NCI-H748 (cell line): ENCODE results near the gene SLAMF7.

Experiments used
- DNase-seq: peaks from one replicate; lab custom pipeline; 2025; ENCODE audit not compliant: unreplicated experiment; lab: John Stamatoyannopoulos, UW

SLAMF7 gene

DNA sequence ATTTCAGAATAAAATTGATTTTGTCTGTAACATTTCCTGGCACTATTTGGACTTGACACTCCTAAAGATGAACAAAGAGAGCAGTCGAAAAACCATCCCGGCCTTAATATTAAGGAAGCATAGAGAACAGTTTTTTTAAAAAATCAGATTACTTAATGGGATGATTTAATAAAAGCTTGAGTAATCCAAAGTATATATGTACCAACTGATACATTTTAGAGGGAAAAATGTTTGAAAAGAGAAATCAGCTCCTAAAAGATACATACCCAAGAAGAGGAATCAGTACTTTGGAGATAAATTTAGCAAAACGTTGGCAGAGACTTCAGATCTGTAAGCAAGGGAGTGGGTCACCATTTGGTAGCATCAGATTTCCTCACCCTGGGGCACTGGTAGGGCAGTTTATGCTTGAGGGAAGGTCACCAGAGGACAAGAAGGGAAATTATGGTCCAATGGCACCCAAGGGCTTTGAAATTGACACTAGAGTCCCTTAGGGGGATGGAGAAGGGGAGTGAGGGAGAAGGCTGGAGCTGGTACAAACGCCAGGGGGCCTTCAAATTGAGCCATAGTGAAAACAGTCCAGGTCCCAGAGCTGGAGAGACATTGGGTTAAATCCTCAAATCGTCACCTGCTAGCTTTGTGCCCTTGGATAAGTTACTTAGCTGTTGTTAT, 5.9 kb downstream of the SLAMF7 start:
- DNase-seq = no peak

GRCh38 chr1:160745551-160745950, 6.5 kb downstream of the SLAMF7 start:
- no peak for DNase-seq

DNA sequence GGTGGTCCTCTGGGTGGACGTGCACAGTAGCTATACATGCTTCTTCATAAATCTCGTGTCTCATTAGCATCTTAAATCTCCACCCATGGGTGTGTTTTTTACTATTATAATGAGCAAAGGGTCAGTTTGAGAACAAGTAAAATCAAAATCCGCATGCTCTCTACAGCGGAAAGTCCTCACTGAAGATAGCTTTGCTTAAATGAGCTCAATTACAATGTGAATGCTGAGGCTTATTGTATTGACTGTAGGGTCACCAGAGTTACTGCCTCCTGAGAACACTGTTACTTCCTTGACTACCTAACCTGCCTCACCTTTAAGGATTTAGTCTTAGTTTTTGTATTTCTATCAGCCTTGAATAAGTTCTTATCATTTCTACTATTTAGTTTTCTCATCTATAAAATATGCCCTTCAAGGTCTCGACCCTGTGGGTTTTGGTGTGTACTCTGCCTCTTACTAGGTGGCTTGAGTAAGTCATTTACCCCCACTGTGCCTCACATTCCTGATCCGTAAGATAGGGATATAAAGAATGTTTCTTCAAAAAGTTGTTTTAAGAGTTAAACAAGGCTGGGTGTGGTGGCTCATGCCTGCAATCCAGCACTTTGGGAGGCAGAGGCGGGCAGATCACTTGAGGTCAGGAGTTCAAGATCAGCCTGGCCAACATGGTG, 7.9 kb downstream of the SLAMF7 start:
- no peak for DNase-seq

DNA sequence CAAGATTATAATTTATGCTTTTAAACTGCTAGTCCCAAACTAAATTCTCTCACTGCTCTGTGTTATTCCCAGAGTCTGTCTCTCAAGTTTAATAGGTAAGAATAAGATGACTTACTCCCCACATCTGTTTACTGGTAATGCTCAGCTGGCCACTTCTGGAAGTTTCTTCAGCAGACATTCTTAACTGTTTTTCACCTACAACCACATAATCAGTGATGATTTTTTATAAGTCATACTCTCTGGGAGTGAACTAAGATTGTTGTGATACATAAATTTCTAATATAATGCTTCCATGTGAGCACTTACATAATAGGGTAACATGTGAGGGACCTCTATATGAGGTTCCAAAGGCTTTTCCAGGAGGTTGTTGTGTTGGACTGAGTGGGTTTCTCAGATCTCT, 8.7 kb downstream of the SLAMF7 start:
- DNase-seq = no peak

- DNase-seq = no peak
Measured at GRCh38 chr1:160748181-160748877, 9.3 kb downstream of the SLAMF7 start.

GRCh38 chr1:160748878-160749269, 9.8 kb downstream of the SLAMF7 start:
- DNase-seq = no peak

DNA sequence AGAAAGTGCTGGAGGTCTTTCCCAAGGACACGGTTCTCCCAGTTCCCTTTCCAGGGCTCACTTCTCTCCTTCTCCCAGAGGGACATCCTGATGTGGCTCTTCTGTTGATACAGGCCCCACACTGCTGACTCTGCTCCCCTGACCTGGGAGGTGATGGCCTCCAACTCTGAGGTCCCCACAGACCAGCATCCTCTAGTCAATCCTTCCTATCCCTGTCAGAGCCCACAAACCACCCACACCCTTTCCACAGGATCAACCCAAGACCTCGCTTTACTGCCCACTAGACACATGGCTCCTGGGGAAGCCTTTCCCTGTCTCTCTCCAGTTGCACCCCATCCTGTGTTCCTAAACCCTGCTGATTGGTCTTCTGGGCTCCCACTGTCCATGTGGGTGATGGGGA, 11.6 kb downstream of the SLAMF7 start:
- DNase-seq = no peak

GRCh38 chr1:160752406-160752805, 13.4 kb downstream of the SLAMF7 start:
- DNase-seq = no peak

DNA sequence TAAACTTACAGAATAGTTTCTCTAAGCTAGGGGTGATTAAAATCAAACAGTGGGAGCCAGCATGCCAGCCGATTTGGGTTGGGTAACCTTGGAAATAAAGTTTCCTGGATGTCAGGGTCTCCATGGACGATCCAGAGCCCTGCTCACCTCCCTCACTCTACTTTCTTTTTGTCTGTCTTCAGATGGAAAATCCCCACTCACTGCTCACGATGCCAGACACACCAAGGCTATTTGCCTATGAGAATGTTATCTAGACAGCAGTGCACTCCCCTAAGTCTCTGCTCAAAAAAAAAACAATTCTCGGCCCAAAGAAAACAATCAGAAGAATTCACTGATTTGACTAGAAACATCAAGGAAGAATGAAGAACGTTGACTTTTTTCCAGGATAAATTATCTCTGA, 13.9 kb downstream of the SLAMF7 start:
- no peak for DNase-seq

- no peak for DNase-seq
Measured at GRCh38 chr1:160753594-160753993, 14.5 kb downstream of the SLAMF7 start.

GRCh38 chr1:160755461-160755860, 16.4 kb downstream of the SLAMF7 start:
- no peak for DNase-seq

DNA sequence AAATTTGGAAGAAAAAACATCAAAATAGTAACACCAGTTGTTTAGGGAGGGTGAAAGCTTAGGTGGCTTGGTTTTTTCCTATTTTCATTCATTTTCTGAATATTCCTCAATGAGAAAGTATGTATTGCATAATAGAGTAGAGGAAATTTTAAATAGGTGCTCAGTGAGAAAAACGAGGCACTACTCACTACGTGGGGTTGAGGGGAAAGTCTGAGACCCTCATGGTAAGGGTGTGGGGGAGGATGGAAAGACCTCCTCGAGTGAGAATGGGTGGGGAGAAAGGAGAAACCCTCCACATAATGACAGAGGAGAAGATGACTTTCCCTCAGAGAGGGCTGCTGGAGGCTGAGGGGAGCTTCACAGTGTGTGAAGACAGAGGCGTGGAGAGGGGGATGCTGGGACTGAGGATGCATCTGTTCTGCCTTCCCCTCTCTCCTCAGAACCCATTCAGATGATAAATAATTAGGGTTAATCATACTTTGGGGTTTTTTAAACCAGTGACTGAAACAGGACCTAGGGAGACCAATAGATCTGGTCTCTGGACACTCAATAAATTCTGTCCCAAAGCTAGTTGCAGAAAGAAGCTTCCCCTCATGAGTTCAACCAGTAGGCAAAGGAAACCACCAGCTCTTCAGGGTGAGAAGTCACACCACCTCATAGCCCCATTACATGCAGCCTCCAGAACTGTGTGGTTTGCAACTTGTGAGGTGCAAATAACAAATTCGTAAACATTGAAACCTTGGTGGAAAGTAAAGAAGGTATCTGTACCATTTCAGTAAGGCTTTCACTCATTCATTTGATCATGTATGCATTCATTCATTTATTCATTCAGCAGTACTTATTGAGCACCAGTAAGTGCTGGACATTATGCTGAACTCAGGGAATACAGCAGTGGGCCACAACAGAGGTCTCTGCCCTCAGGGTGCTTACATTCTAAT, 17.1 kb downstream of the SLAMF7 start:
- DNase-seq = no peak

DNA sequence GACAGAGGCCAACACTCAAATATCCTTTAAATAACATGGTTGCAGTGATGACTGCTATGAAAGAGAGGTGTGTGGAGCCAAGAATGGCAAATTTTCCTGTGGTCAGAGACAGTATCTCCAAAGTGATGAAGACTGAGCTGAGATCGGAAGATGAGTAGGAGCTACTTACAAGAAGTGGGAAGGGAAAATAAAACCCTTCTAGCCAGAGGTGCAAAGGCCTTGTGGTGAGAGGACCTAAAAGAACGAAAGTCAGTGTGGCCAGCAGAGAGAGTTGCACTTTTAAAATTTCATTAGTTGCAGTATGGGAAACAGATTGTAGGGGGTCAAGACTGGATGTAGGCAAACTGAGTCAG, 17.8 kb downstream of the SLAMF7 start:
- no peak for DNase-seq

GRCh38 chr1:160758521-160758920, 19.5 kb downstream of the SLAMF7 start:
- DNase-seq = no peak

GRCh38 chr1:160759740-160760139, 20.7 kb downstream of the SLAMF7 start:
- no peak for DNase-seq

GRCh38 chr1:160761046-160761445, 22.0 kb downstream of the SLAMF7 start:
- DNase-seq = no peak

GRCh38 chr1:160761886-160762285, 22.8 kb downstream of the SLAMF7 start:
- no peak for DNase-seq

GRCh38 chr1:160763993-160764392, 24.9 kb downstream of the SLAMF7 start:
- DNase-seq = no peak

GRCh38 chr1:160767395-160768294, 28.6 kb downstream of the SLAMF7 start:
- DNase-seq = no peak

DNA sequence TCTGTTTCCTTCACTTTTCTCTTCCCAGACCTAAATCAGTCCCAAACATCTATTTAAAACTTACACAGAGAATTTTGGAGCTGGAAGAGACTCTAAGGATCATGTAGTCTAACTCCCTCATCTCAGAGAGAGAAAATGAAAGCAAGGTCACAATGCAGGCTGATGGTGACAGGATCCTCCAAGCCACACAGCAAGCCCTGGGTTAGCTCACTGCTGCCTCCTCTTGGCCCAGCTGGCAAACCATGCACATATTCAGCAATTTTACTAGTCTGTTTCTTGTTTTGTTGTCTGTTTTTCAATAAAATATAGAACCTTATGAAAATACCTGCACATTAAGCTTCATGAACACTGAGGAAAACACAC, 29.2 kb downstream of the SLAMF7 start:
- DNase-seq = no peak
